A549 (cell line): ENCODE data around the gene LCN9. TPM values are rescaled to one million over a fixed set of nuclear protein-coding genes. Genes with fewer than 3 reads are reported as not detected.

Source experiments
- ATAC-seq, 2 experiments: fragments of 200-7000 bp in 1 of 2; fragments of >200 bp in 1 of 2; cut with Nextera tagmentation in 1 of 2; cut with Tn5 transposase in 1 of 2; 3 replicates each; pipeline versions ENCODE4 v1.8.0 to v1.9.1; 2018 to 2020; ENCODE audit warnings: mild to moderate bottlenecking in 1 of 2, moderate library complexity in 1 of 2
- CTCF ChIA-PET: fragments of 300-600 bp; sonication (Branson Sonifier 250); formaldehyde crosslinking; extraction: SDS; loops from one replicate; lab custom pipeline; 2021; ENCODE audit warnings: antibody characterized with exemption, inconsistent platforms; lab: Yijun Ruan, JAX
- POLR2A ChIA-PET: fragments of 350-600 bp; formaldehyde crosslinking; extraction: SDS; loops from one replicate; lab custom pipeline; 2021; ENCODE audit warnings: antibody characterized with exemption, inconsistent platforms; lab: Yijun Ruan, JAX
- DNase-seq, 2 experiments: peaks; one replicate each; pipeline versions ENCODE4 v3.0.0 to v3.0.0-alpha.2; 2011 to 2016; ENCODE audit warnings: low read depth in 1 of 2, low spot score in 1 of 2
- FAIRE-seq: peaks from 2 replicates; lab custom pipeline; 2011; peaks lifted over from hg19 to GRCh38; lab: Jason Lieb, UNC
- H3K27ac ChIP-seq, 2 experiments: fragments of >200 bp; sonication (Bioruptor Twin); formaldehyde crosslinking; 3 replicates each; pipeline ENCODE4 v1.5.1; 2016 to 2017
- H3K4me1 ChIP-seq: fragments of >200 bp; sonication (Bioruptor Twin); formaldehyde crosslinking; 3 replicates; pipeline ENCODE4 v1.6.1; 2016
- H3K4me2 ChIP-seq: fragments of >200 bp; sonication (Bioruptor Twin); formaldehyde crosslinking; 3 replicates; pipeline ENCODE4 v1.6.1; 2016
- H3K4me3 ChIP-seq: fragments of >200 bp; sonication (Bioruptor Twin); formaldehyde crosslinking; 3 replicates; pipeline ENCODE4 v1.5.1; 2016
- H3K9me3 ChIP-seq: fragments of >200 bp; sonication (Bioruptor Twin); formaldehyde crosslinking; 3 replicates; pipeline ENCODE4 v1.6.1; 2016
- CBX8 ChIP-seq: fragments of 200-600 bp; sonication (generic); IDR thresholded peaks from 2 replicates; pipeline ENCODE4 v1.6.1; 2016
- CHD4 ChIP-seq: fragments of 200-600 bp; sonication (generic); IDR thresholded peaks from 2 replicates; pipeline ENCODE4 v1.6.1; 2016; ENCODE audit warnings: antibody characterized with exemption, mild to moderate bottlenecking, borderline replicate concordance
- E2F6 ChIP-seq: IDR thresholded peaks from 2 replicates; pipeline ENCODE4 v1.6.1; 2012; ENCODE audit warnings: low read depth, borderline replicate concordance
- EHF ChIP-seq: fragments of 250-450 bp; sonication (Bioruptor Pico); IDR thresholded peaks from 2 replicates; pipeline ENCODE4 v1.5.0; 2020; ENCODE audit warnings: mild to moderate bottlenecking
- MAX ChIP-seq: IDR thresholded peaks from 2 replicates; pipeline ENCODE4 v1.6.1; 2012
- MYC ChIP-seq: IDR thresholded peaks from 2 replicates; pipeline ENCODE4 v1.6.1; 2012; ENCODE audit warnings: mild to moderate bottlenecking, inconsistent platforms, low read length, improper control_type of control experiment, borderline replicate concordance
- NFE2L2 ChIP-seq: fragments of 150-350 bp; conservative IDR thresholded peaks from 2 replicates; pipeline ENCODE4 v1.6.1; 2014; ENCODE audit warnings: low read length
- RAD21 ChIP-seq, 2 experiments: fragments of >200 bp in 1 of 2; sonication (Bioruptor Twin) in 1 of 2; formaldehyde crosslinking in 1 of 2; IDR thresholded peaks in 1 of 2; conservative IDR thresholded peaks in 1 of 2; 2 replicates in 1 of 2; 3 replicates in 1 of 2; pipeline ENCODE4 v1.6.1; 2012 to 2018; ENCODE audit warnings: inconsistent platforms in 1 of 2
- REST ChIP-seq: fragments of 200-600 bp; sonication (generic); IDR thresholded peaks from 2 replicates; pipeline ENCODE4 v1.6.1; 2016; ENCODE audit warnings: antibody characterized with exemption, mild to moderate bottlenecking, moderate library complexity
- SMC3 ChIP-seq: fragments of >200 bp; sonication (Bioruptor Twin); formaldehyde crosslinking; IDR thresholded peaks from 3 replicates; pipeline ENCODE4 v1.6.1; 2018; ENCODE audit warnings: inconsistent platforms
- SREBF2 ChIP-seq: fragments of 450-650 bp; IDR thresholded peaks from 2 replicates; pipeline ENCODE4 v1.6.1; 2014; ENCODE audit warnings: mild to moderate bottlenecking, moderate library complexity
- WGBS: methylation state at CpG from one replicate; pipeline ENCODE4 v1.1.6; 2017; ENCODE audit errors: missing lambda C conversion rate; 5-methylcytosine and 5-hydroxymethylcytosine counted together
- polyA plus RNA-seq, 4 experiments: library from polyadenylated mRNA; depleted of rRNA in 3 of 4; stranded (reverse); fragments of >200 nt; fragmentation: RNase III in 1 of 4; extraction: RNeasy Plus Mini Kit Qiagen cat#74134 plus additional on column Dnase treatment in 1 of 4; gene quantifications; 2 replicates in 3 of 4; 3 replicates in 1 of 4; pipeline ENCODE4 v1.2.3, GENCODE V29; 2011 to 2017
- TF ChIP-seq, protein P1 (sequence below): fragments of 250-450 bp; sonication (Bioruptor Pico); IDR thresholded peaks from 2 replicates; pipeline ENCODE4 v1.5.0; 2020; ENCODE audit warnings: low read depth, mild to moderate bottlenecking, moderate library complexity
- TF ChIP-seq, protein P2 (sequence below): fragments of >200 bp; sonication (Bioruptor Twin); formaldehyde crosslinking; IDR thresholded peaks from 3 replicates; pipeline ENCODE4 v1.5.1; 2016

Gene LCN9
- polyA plus RNA-seq, 2 of the 4 experiments (the other 2 are of a cell fraction): not detected

GRCh38 chr9:135701067-135701958, 38.2 kb downstream of the LCN9 start:
- H3K4me2 ChIP-seq: peak overlapping the region; percentile 88
- CTCF ChIA-PET: interaction anchor here (0.5 to 1.9 kb wide), 8 partner anchors 12 to 456 kb away, joined by 3 to 5 read pairs (median 3); no protein-coding TSS in a partner anchor

GRCh38 chr9:135701959-135702721, 39.0 kb downstream of the LCN9 start, which contains the start of gene KCNT1:
Gene KCNT1, plus strand, starts transcription at chr9:135702185. Its CDS starts 74 bp downstream, at chr9:135702259.
- Histone ChIP-seq H3K4me3 (peak within 1 kb of the TSS; percentile 36), H3K4me1 (peaks cover 9% of the 10 kb centered on the region; the same call in 2 of the 3 replicates), H3K4me2 (peak within 1 kb of the TSS; percentile 88), H3K9me3 (no peaks in the 10 kb centered on the region), H3K27ac (peak within 1 kb of the TSS in 1 of 2 experiments; percentile 75; a peak in 3 of 6 replicates)
- ATAC-seq: peak; percentile 58 to 90
- FAIRE-seq: no peak
- peak; percentile 34 to 94 for DNase-seq
- TF ChIP-seq RAD21 (conservative IDR thresholded peaks at IDR 0.05 in 1 of 2, IDR thresholded peaks at IDR 0.05 in 1 of 2) (peak; percentile 58 to 76), E2F6 (0 out of 2 replicates have a peak, but pooled peaks have one; percentile 36), SREBF2 (no peak), SMC3 (peak; percentile 75), CHD4 (no peak), NFE2L2 (no peak), EHF (CRISPR knock-in tag) (no peak), REST (no peak), MYC (no peak), MAX (0 out of 2 replicates have a peak, but pooled peaks have one; percentile 31)
- TF ChIP-seq, protein P1, sequence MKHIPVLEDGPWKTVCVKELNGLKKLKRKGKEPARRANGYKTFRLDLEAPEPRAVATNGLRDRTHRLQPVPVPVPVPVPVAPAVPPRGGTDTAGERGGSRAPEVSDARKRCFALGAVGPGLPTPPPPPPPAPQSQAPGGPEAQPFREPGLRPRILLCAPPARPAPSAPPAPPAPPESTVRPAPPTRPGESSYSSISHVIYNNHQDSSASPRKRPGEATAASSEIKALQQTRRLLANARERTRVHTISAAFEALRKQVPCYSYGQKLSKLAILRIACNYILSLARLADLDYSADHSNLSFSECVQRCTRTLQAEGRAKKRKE: no peak
- TF ChIP-seq, protein P2, sequence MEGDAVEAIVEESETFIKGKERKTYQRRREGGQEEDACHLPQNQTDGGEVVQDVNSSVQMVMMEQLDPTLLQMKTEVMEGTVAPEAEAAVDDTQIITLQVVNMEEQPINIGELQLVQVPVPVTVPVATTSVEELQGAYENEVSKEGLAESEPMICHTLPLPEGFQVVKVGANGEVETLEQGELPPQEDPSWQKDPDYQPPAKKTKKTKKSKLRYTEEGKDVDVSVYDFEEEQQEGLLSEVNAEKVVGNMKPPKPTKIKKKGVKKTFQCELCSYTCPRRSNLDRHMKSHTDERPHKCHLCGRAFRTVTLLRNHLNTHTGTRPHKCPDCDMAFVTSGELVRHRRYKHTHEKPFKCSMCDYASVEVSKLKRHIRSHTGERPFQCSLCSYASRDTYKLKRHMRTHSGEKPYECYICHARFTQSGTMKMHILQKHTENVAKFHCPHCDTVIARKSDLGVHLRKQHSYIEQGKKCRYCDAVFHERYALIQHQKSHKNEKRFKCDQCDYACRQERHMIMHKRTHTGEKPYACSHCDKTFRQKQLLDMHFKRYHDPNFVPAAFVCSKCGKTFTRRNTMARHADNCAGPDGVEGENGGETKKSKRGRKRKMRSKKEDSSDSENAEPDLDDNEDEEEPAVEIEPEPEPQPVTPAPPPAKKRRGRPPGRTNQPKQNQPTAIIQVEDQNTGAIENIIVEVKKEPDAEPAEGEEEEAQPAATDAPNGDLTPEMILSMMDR: peak; percentile 87
- WGBS: 5% methylated on average over 45 of the region's 66 CpGs
- ChIA-PET CTCF (interaction anchor here (0.6 to 2.0 kb wide), 18 partner anchors 9 to 455 kb away, joined by 3 to 7 read pairs (median 4); no protein-coding TSS in a partner anchor), POLR2A (no interaction called here)

More at GRCh38 chr9:135701067-135701958, 38.2 kb downstream of the LCN9 start:
- Histone ChIP-seq H3K4me3 (peak overlapping the region; percentile 36), H3K9me3 (no peaks in the 10 kb centered on the region), H3K4me1 (peaks cover 9% of the 10 kb centered on the region; the same call in 2 of the 3 replicates), H3K27ac (peak overlapping the region in 1 of 2 experiments; percentile 75; a peak in 3 of 6 replicates)
- WGBS: 44% methylated on average over 20 of the region's 40 CpGs
- POLR2A ChIA-PET: no interaction called here
- DNase-seq: no peak
- no peak for FAIRE-seq
- ATAC-seq: peak; percentile 41 to 70; a peak in 5 of 6 replicates
- TF ChIP-seq CBX8: no peak
